H9 (cell line): ENCODE data around the gene UBAC2. TPM values are rescaled to one million over a fixed set of nuclear protein-coding genes. Genes with fewer than 3 reads are reported as not detected.

Source experiments
- DNase-seq: peaks from one replicate; pipeline ENCODE4 v3.0.0-alpha.2; 2017
- H2AFZ ChIP-seq: one replicate; pipeline ENCODE4 v1.6.1; 2013; ENCODE audit warnings: mild to moderate bottlenecking, low read length, control low read depth, moderate library complexity
- H2AK5ac ChIP-seq: 2 replicates; pipeline ENCODE4 v1.6.1; 2013; ENCODE audit warnings: low read length, control low read depth, mixed read lengths; ENCODE audit not compliant: insufficient read length
- H2BK120ac ChIP-seq: one replicate; pipeline ENCODE4 v1.6.1; 2013; ENCODE audit warnings: low read depth, mild to moderate bottlenecking, low read length, control low read depth, inconsistent platforms; ENCODE audit not compliant: poor library complexity, severe bottlenecking
- H2BK12ac ChIP-seq: 2 replicates; pipeline ENCODE4 v1.6.1; 2013; ENCODE audit warnings: low read length, control low read depth, mixed read lengths, low read depth; ENCODE audit not compliant: insufficient read length
- H2BK15ac ChIP-seq: 2 replicates; pipeline ENCODE4 v1.6.1; 2013; ENCODE audit warnings: low read depth, low read length, control low read depth
- H2BK20ac ChIP-seq: one replicate; pipeline ENCODE4 v1.6.1; 2013; ENCODE audit warnings: low read depth, mild to moderate bottlenecking, low read length, control low read depth, inconsistent platforms; ENCODE audit not compliant: poor library complexity, severe bottlenecking
- H2BK5ac ChIP-seq: 2 replicates; pipeline ENCODE4 v1.6.1; 2013; ENCODE audit warnings: low read length, control low read depth, mixed read lengths; ENCODE audit not compliant: insufficient read length
- H3K14ac ChIP-seq: 2 replicates; pipeline ENCODE4 v1.6.1; 2013; ENCODE audit warnings: low read length, control low read depth; ENCODE audit not compliant: insufficient read depth
- H3K18ac ChIP-seq: 2 replicates; pipeline ENCODE4 v1.6.1; 2013; ENCODE audit warnings: low read depth, mild to moderate bottlenecking, mixed read lengths, low read length, control low read depth; ENCODE audit not compliant: insufficient read length
- H3K23ac ChIP-seq: 2 replicates; pipeline ENCODE4 v1.6.1; 2013; ENCODE audit warnings: low read length, control low read depth, mixed read lengths, low read depth; ENCODE audit not compliant: insufficient read length
- H3K23me2 ChIP-seq: 2 replicates; pipeline ENCODE4 v1.6.1; 2013; ENCODE audit warnings: low read depth, mild to moderate bottlenecking, mixed read lengths, low read length, control low read depth; ENCODE audit not compliant: insufficient read length, poor library complexity, severe bottlenecking
- H3K27ac ChIP-seq: 2 replicates; pipeline ENCODE4 v1.5.1; 2013; ENCODE audit warnings: low read length, control low read depth, mixed read lengths, low read depth; ENCODE audit not compliant: insufficient read length
- H3K27me3 ChIP-seq: 2 replicates; pipeline ENCODE4 v1.6.1; 2013; ENCODE audit warnings: low read length, control low read depth, inconsistent platforms; ENCODE audit not compliant: insufficient read depth
- H3K4ac ChIP-seq: 2 replicates; pipeline ENCODE4 v1.6.1; 2013; ENCODE audit warnings: low read depth, mild to moderate bottlenecking, control low read depth, inconsistent platforms, low read length, moderate library complexity
- H3K4me1 ChIP-seq: 2 replicates; pipeline ENCODE4 v1.6.1; 2013; ENCODE audit warnings: low read length, control low read depth, inconsistent platforms; ENCODE audit not compliant: insufficient read depth
- H3K4me2 ChIP-seq: 2 replicates; pipeline ENCODE4 v1.6.1; 2013; ENCODE audit warnings: low read length, control low read depth, mixed read lengths; ENCODE audit not compliant: insufficient read length, insufficient read depth
- H3K56ac ChIP-seq: 2 replicates; pipeline ENCODE4 v1.6.1; 2013; ENCODE audit warnings: low read depth, mild to moderate bottlenecking, mixed read lengths, low read length, control low read depth; ENCODE audit not compliant: insufficient read length
- H3K79me1 ChIP-seq: 2 replicates; pipeline ENCODE4 v1.6.1; 2013; ENCODE audit warnings: low read depth, mild to moderate bottlenecking, moderate library complexity, low read length, control low read depth, inconsistent platforms; ENCODE audit not compliant: insufficient read depth, poor library complexity, severe bottlenecking
- H3K79me2 ChIP-seq: 2 replicates; pipeline ENCODE4 v1.6.1; 2013; ENCODE audit warnings: low read length, control low read depth, inconsistent platforms; ENCODE audit not compliant: insufficient read depth
- H3K9ac ChIP-seq: 2 replicates; pipeline ENCODE4 v1.6.1; 2013; ENCODE audit warnings: low read length, control low read depth, mixed read lengths; ENCODE audit not compliant: insufficient read length; ENCODE audit errors: extremely low read depth
- H3K9me3 ChIP-seq: one replicate; pipeline ENCODE4 v1.6.1; 2013; ENCODE audit warnings: low read depth, low read length, inconsistent platforms; ENCODE audit not compliant: control insufficient read depth
- H3T11ph ChIP-seq: one replicate; pipeline ENCODE4 v1.6.1; 2013; ENCODE audit warnings: mild to moderate bottlenecking, low read length, control low read depth, inconsistent platforms
- H4K20me1 ChIP-seq: one replicate; pipeline ENCODE4 v1.6.1; 2013; ENCODE audit not compliant: control insufficient read depth, insufficient read length, insufficient read depth
- H4K5ac ChIP-seq: 2 replicates; pipeline ENCODE4 v1.6.1; 2013; ENCODE audit warnings: low read depth, mild to moderate bottlenecking, mixed read lengths, low read length, control low read depth; ENCODE audit not compliant: insufficient read length
- H4K8ac ChIP-seq: replicated peaks from 2 replicates; pipeline ENCODE4 v1.6.1; 2013; ENCODE audit warnings: low read length, control low read depth, mixed read lengths, low read depth; ENCODE audit not compliant: insufficient read length
- H4K91ac ChIP-seq: 2 replicates; pipeline ENCODE4 v1.6.1; 2013; ENCODE audit warnings: low read depth, mild to moderate bottlenecking, moderate library complexity, mixed read lengths, low read length, control low read depth; ENCODE audit not compliant: insufficient read length
- H3K27ac Mint-ChIP-seq, 3 experiments: 2 replicates in 2 of 3; 3 replicates in 1 of 3; pipeline ENCODE4 v1.8.0; 2020 to 2021; ENCODE audit warnings: mixed read lengths in 3 of 3, mild to moderate bottlenecking in 1 of 3, moderate library complexity in 1 of 3
- H3K27me3 Mint-ChIP-seq: 2 replicates; pipeline ENCODE4 v1.8.0; 2021; ENCODE audit warnings: low read depth, mild to moderate bottlenecking, moderate library complexity, mixed read lengths
- H3K36me3 Mint-ChIP-seq, 3 experiments: 2 replicates in 2 of 3; 3 replicates in 1 of 3; pipeline ENCODE4 v1.8.0; 2020 to 2021; ENCODE audit warnings: low read depth in 3 of 3, mixed read lengths in 3 of 3; ENCODE audit not compliant: insufficient read depth in 1 of 3
- H3K4me1 Mint-ChIP-seq, 2 experiments: 2 replicates each; pipeline ENCODE4 v1.8.0; 2020; ENCODE audit warnings: mixed read lengths in 2 of 2
- H3K4me3 Mint-ChIP-seq, 2 experiments: 2 replicates in 1 of 2; 3 replicates in 1 of 2; pipeline ENCODE4 v1.8.0; 2020 to 2021; ENCODE audit warnings: mild to moderate bottlenecking in 2 of 2, mixed read lengths in 2 of 2, moderate library complexity in 1 of 2
- H3K9me3 Mint-ChIP-seq, 2 experiments: 2 replicates in 1 of 2; 3 replicates in 1 of 2; pipeline ENCODE4 v1.8.0; 2020; ENCODE audit warnings: mild to moderate bottlenecking in 2 of 2, mixed read lengths in 2 of 2, moderate library complexity in 1 of 2
- WGBS: extraction: QIAGEN DNeasy Blood & Tissue Kit; methylation state at CpG from one replicate; pipeline ENCODE4 v1.1.7; 2013; ENCODE audit warnings: missing lambda C conversion rate, low lambda C conversion rate, mixed read lengths; ENCODE audit not compliant: insufficient read length; ENCODE audit errors: extremely low coverage; 5-methylcytosine and 5-hydroxymethylcytosine counted together
- total RNA-seq: library from RNA; stranded (reverse); gene quantifications from 2 replicates; pipeline ENCODE4 v1.2.1, GENCODE V29; 2021
- TF ChIP-seq, protein P1 (sequence below): fragments of 200-600 bp; sonication (generic); conservative IDR thresholded peaks from 3 replicates; pipeline ENCODE4 v1.8.0; 2021; ENCODE audit warnings: antibody characterized with exemption, mild to moderate bottlenecking

UBAC2 gene
- total RNA-seq, 1 experiment from 2014 or later: 52.3 TPM

DNA sequence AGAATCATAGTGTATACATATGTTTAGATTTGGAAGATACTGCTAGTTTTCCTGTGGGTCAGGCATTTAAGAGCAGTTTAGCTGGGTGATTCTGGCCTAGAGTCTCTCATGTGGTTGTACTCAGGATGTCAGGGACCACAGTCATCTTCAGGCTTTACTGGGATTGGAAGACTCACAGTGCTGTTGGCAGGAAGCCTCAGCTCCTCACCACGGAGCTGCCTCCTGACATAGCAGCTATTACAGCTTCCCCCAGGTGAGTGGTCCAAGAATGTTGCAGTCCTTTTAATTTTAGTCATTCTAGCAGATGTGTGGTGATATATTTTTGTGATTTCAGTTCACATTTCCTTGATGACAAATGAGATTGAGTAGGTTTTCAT, 74.4 kb downstream of the UBAC2 start:
- Mint-ChIP-seq H3K9me3 (peaks cover 3% of the 10 kb centered on the region in 2 experiments; a peak in 3 of 5 replicates), H3K4me3 (no peak overlapping the region), H3K4me1 (peaks cover 27 to 33% of the 10 kb centered on the region in 2 experiments), H3K27ac (no peak overlapping the region), H3K36me3 (peaks cover 2 to 11% (median 9%) of the 10 kb centered on the region in 3 experiments; a peak in 3 of 7 replicates), H3K27me3 (no peaks in the 10 kb centered on the region)
- no peak overlapping the region for H3K56ac ChIP-seq
- no peak overlapping the region for H2BK12ac ChIP-seq
- H3K27me3 ChIP-seq: no peaks in the 10 kb centered on the region
- H3K9ac ChIP-seq: no peak overlapping the region
- H3K4me1 ChIP-seq: no peaks in the 10 kb centered on the region; the same call in 1 of the 2 replicates
- no peak overlapping the region for H3K23ac ChIP-seq
- H3K27ac ChIP-seq: no peak overlapping the region
- no peak overlapping the region for H4K8ac ChIP-seq
- H2BK120ac ChIP-seq: no peak overlapping the region
- H4K20me1 ChIP-seq: no peaks in the 10 kb centered on the region
- TF ChIP-seq, protein P1, sequence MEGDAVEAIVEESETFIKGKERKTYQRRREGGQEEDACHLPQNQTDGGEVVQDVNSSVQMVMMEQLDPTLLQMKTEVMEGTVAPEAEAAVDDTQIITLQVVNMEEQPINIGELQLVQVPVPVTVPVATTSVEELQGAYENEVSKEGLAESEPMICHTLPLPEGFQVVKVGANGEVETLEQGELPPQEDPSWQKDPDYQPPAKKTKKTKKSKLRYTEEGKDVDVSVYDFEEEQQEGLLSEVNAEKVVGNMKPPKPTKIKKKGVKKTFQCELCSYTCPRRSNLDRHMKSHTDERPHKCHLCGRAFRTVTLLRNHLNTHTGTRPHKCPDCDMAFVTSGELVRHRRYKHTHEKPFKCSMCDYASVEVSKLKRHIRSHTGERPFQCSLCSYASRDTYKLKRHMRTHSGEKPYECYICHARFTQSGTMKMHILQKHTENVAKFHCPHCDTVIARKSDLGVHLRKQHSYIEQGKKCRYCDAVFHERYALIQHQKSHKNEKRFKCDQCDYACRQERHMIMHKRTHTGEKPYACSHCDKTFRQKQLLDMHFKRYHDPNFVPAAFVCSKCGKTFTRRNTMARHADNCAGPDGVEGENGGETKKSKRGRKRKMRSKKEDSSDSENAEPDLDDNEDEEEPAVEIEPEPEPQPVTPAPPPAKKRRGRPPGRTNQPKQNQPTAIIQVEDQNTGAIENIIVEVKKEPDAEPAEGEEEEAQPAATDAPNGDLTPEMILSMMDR: no peak
- peaks cover 10% of the 10 kb centered on the region for H3K79me1 ChIP-seq
- no peak overlapping the region for H3T11ph ChIP-seq
- H3K9me3 ChIP-seq: no peaks in the 10 kb centered on the region
- H2AK5ac ChIP-seq: no peak overlapping the region
- H4K91ac ChIP-seq: no peak overlapping the region
- H4K5ac ChIP-seq: no peak overlapping the region
- H2BK15ac ChIP-seq: no peak overlapping the region
- no peak for DNase-seq
- H3K23me2 ChIP-seq: no peaks in the 10 kb centered on the region
- WGBS: no CpG with 5 or more reads among the region's 1 CpG
- no peaks in the 10 kb centered on the region for H3K79me2 ChIP-seq
- no peak overlapping the region for H2BK5ac ChIP-seq
- H3K14ac ChIP-seq: no peak overlapping the region
- H3K4me2 ChIP-seq: no peak overlapping the region
- no peak overlapping the region for H2AFZ ChIP-seq
- no peak overlapping the region for H3K4ac ChIP-seq
- no peak overlapping the region for H3K18ac ChIP-seq
- H2BK20ac ChIP-seq: no peak overlapping the region
